ENCODE data around the gene ST8SIA5. TPM values are rescaled to one million over a fixed set of nuclear protein-coding genes. Genes with fewer than 3 reads are reported as not detected.

ST8SIA5 gene
- total RNA-seq, 2 experiments from 2014 or later: 0.08 TPM; not detected in 1

- Histone ChIP-seq H3K4me1 (ENCODE audit: insufficient read depth, low read length) (peaks cover 28% of the 10 kb centered on the region), H3K27ac (ENCODE audit: low read depth in 1 of 2, low read length in 2 of 2) (no peak overlapping the region), H3K36me3 (ENCODE audit: insufficient read depth, low read length) (no peaks in the 10 kb centered on the region), H3K4me3 (ENCODE audit: low read length) (no peak overlapping the region), H3K27me3 (ENCODE audit: control insufficient read depth in 1 of 2, insufficient read depth in 2 of 2, low read length in 2 of 2) (no peaks in the 10 kb centered on the region), H3K9me3 (ENCODE audit: control insufficient read depth in 1 of 2, insufficient read depth in 1 of 2, low read length in 2 of 2) (peaks cover 0 to 5% of the 10 kb centered on the region in 2 experiments)
- H3K9me3 Mint-ChIP-seq: no peaks in the 10 kb centered on the region
- H3K4me1 Mint-ChIP-seq (ENCODE audit: low read depth): peaks cover 32% of the 10 kb centered on the region
- ATAC-seq (ENCODE audit: poor library complexity) (no peak), DNase-seq (no peak)
- intact Hi-C loops (cut with DNase I, micrococcal nuclease): no loop called here
- H3K36me3 Mint-ChIP-seq (ENCODE audit: low read depth): no peaks in the 10 kb centered on the region
- no peak overlapping the region for H3K27ac Mint-ChIP-seq
- no peaks in the 10 kb centered on the region for H3K27me3 Mint-ChIP-seq
- ChIA-PET POLR2A (no interaction called here), CTCF (no interaction called here)
- H3K4me3 Mint-ChIP-seq: no peak overlapping the region
- TF ChIP-seq, protein P1, sequence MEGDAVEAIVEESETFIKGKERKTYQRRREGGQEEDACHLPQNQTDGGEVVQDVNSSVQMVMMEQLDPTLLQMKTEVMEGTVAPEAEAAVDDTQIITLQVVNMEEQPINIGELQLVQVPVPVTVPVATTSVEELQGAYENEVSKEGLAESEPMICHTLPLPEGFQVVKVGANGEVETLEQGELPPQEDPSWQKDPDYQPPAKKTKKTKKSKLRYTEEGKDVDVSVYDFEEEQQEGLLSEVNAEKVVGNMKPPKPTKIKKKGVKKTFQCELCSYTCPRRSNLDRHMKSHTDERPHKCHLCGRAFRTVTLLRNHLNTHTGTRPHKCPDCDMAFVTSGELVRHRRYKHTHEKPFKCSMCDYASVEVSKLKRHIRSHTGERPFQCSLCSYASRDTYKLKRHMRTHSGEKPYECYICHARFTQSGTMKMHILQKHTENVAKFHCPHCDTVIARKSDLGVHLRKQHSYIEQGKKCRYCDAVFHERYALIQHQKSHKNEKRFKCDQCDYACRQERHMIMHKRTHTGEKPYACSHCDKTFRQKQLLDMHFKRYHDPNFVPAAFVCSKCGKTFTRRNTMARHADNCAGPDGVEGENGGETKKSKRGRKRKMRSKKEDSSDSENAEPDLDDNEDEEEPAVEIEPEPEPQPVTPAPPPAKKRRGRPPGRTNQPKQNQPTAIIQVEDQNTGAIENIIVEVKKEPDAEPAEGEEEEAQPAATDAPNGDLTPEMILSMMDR (IDR thresholded peaks at IDR 0.05): no peak
These were observed 129.7 kb downstream of the ST8SIA5 start for GRCh38 chr18:46627136-46627535.

DNA sequence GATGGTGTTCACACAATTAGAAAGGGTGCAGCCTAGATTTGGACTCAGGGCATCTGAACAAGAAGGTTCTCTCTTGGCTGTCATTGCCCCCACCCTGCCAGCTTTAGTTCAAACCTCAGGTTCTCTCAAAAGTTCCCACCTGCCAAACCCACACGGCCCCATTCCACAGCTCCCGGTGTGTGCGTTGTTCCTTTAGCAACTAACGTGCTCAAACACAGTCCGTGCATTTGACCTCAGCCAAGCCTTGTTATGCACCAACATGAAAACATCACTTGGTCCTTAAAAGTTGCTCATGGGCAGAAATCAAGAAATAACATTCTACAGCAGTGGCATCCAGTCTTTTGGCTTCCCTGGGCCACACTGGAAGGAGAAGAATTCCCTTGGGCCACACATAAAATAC lies 131.8 kb downstream of the ST8SIA5 start:
- no peak for DNase-seq
- ChIA-PET POLR2A (no interaction called here), CTCF (no interaction called here)
- H3K27ac ChIP-seq (ENCODE audit: low read depth in 1 of 2, low read length in 2 of 2): no peak overlapping the region
- intact Hi-C loops (cut with DNase I, micrococcal nuclease): no loop called here
- H3K4me3 ChIP-seq (ENCODE audit: low read length): no peak overlapping the region
- TF ChIP-seq, protein P1 (IDR thresholded peaks at IDR 0.05): no peak
- Mint-ChIP-seq H3K27ac (peak overlapping the region; percentile 66), H3K9me3 (no peaks in the 10 kb centered on the region), H3K4me3 (no peak overlapping the region), H3K36me3 (ENCODE audit: low read depth) (no peaks in the 10 kb centered on the region), H3K4me1 (ENCODE audit: low read depth) (peaks cover 43% of the 10 kb centered on the region), H3K27me3 (no peaks in the 10 kb centered on the region)
- peaks cover 30% of the 10 kb centered on the region for H3K4me1 ChIP-seq (ENCODE audit: insufficient read depth, low read length)
- H3K27me3 ChIP-seq (ENCODE audit: control insufficient read depth in 1 of 2, insufficient read depth in 2 of 2, low read length in 2 of 2): no peaks in the 10 kb centered on the region
- H3K9me3 ChIP-seq (ENCODE audit: control insufficient read depth in 1 of 2, insufficient read depth in 1 of 2, low read length in 2 of 2): no peaks in the 10 kb centered on the region
- no peak for ATAC-seq (ENCODE audit: poor library complexity)
- H3K36me3 ChIP-seq (ENCODE audit: insufficient read depth, low read length): no peaks in the 10 kb centered on the region

- Mint-ChIP-seq H3K4me1 (ENCODE audit: low read depth) (peaks cover 43% of the 10 kb centered on the region), H3K27me3 (no peaks in the 10 kb centered on the region), H3K27ac (peak overlapping the region; percentile 66), H3K36me3 (ENCODE audit: low read depth) (no peaks in the 10 kb centered on the region), H3K9me3 (no peaks in the 10 kb centered on the region), H3K4me3 (no peak overlapping the region)
- DNase-seq (peak in 3 of 14 experiments; percentile 11 to 31 (median 24)), ATAC-seq (ENCODE audit: poor library complexity) (peak; percentile 61)
- Histone ChIP-seq H3K27me3 (ENCODE audit: control insufficient read depth in 1 of 2, insufficient read depth in 2 of 2, low read length in 2 of 2) (no peaks in the 10 kb centered on the region), H3K9me3 (ENCODE audit: control insufficient read depth in 1 of 2, insufficient read depth in 1 of 2, low read length in 2 of 2) (no peaks in the 10 kb centered on the region), H3K27ac (ENCODE audit: low read depth in 1 of 2, low read length in 2 of 2) (no peak overlapping the region), H3K4me1 (ENCODE audit: insufficient read depth, low read length) (peaks cover 27% of the 10 kb centered on the region), H3K4me3 (ENCODE audit: low read length) (no peak overlapping the region), H3K36me3 (ENCODE audit: insufficient read depth, low read length) (no peaks in the 10 kb centered on the region)
- ChIA-PET CTCF (no interaction called here), POLR2A (interaction anchor here (0.9 to 1.2 kb wide), 2 partner anchors 374 to 451 kb away, joined by 3 to 4 read pairs; a partner anchor contains a TSS)
- intact Hi-C loops (cut with DNase I, micrococcal nuclease): no loop called here
- TF ChIP-seq, protein P1 (IDR thresholded peaks at IDR 0.05): no peak
These were observed 132.7 kb downstream of the ST8SIA5 start for GRCh38 chr18:46624127-46624526.
